ENCODE measurements around the gene CAB39.

Gene CAB39

DNA sequence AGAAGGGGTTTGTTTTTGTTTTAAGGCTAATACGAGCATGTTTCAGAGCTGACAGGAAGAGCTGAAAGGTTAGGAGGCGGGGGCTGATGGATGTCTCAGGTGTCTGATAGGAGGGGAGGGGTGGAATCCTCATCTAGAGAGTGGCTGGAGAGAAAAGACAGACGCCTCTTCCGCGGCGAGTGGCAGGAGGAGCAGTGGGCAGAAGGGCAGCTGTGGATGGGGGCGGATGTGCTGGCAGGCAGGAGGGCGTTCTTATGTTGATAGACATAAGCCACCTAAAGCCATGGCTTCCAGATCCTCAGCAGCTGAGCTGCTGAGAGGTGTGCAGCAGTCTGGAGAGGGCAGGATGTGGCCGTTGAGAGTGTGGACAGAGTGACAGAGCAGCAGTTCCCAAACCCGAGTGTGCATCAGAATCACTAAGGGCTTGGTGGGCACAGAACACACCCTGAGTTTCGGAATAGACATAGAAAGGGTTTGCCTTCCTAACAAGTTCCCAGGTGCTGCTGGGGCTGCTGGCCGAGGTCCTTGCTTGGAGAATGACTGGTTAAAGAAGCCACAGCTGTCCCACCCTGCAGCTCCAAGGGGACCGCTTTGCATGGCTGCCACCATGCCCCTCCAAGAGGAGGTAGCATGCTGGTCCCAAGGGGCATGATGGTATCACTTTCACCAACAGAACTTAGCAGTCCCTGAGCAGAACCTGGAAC, 149.1 kb downstream of the CAB39 start:
- peak; percentile 54 for DNase-seq (ENCODE audit: low spot score)

DNA sequence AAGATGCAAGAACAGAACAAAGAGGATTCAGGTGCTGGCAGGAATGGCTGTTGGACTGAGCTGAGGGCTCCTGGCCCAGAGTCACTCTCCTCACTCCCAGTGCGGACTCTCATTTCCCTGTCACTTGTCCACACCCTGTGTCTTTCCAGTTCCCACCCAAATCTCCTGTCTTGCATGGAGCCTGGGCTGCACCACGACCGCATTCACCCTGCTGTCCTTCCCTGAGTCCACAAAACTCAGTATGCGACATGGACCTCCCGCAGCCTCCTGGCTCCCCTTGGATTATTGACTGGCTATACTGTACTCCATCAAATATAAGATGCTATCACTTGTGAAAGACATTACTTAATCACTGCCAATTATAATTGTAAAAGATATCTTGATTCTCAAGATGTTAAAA, 149.7 kb downstream of the CAB39 start:
- no peak for DNase-seq (ENCODE audit: low spot score)

GRCh38 chr2:230863031-230863430, 150.4 kb downstream of the CAB39 start:
- DNase-seq (ENCODE audit: low spot score): no peak

DNA sequence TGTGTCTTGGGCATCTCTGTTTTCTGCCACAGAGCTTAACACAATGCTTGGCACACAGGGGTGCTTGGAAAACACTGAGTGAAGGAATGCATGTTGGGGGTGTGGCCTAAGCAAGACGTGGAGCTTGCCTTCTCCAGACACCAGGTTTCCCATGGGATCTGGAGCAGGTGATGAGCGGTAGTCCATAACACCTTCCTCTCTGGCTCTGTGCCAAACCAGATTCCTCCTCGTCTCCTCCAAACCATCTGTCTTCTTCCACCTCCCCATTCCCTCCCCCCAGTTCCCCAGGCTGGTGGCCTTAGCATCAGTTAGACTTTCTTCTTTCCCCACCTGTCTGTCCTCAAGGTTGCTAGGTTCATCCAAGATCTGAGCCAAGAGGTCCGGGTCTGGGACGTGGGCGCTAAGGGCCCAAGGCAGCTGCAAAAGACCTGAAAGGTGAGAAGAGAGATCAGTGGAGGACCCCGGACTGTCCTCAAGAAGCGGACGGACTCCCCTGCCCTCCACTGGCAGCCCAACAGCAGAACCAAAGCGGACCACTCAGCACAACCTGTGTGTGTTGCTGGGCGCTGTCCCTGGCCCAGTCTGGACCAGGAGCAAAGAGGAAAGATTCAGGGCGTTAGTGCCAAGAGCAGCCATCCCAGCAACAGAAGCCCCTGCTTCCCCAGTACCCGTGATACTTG, 150.9 kb downstream of the CAB39 start:
- peak; percentile 24 for DNase-seq (ENCODE audit: low spot score)

GRCh38 chr2:230864122-230864604, 151.5 kb downstream of the CAB39 start:
- DNase-seq (ENCODE audit: low spot score): no peak

- peak; percentile 74 for DNase-seq (ENCODE audit: low spot score)
Observed at GRCh38 chr2:230864605-230865306, 152.1 kb downstream of the CAB39 start, which contains the start of gene ITM2C. ITM2C (plus strand) TSS chr2:230864942; CDS start chr2:230865026, 84 bp downstream.

- no peak for DNase-seq (ENCODE audit: low spot score)
Observed at GRCh38 chr2:230865307-230865765, 152.7 kb downstream of the CAB39 start.

DNA sequence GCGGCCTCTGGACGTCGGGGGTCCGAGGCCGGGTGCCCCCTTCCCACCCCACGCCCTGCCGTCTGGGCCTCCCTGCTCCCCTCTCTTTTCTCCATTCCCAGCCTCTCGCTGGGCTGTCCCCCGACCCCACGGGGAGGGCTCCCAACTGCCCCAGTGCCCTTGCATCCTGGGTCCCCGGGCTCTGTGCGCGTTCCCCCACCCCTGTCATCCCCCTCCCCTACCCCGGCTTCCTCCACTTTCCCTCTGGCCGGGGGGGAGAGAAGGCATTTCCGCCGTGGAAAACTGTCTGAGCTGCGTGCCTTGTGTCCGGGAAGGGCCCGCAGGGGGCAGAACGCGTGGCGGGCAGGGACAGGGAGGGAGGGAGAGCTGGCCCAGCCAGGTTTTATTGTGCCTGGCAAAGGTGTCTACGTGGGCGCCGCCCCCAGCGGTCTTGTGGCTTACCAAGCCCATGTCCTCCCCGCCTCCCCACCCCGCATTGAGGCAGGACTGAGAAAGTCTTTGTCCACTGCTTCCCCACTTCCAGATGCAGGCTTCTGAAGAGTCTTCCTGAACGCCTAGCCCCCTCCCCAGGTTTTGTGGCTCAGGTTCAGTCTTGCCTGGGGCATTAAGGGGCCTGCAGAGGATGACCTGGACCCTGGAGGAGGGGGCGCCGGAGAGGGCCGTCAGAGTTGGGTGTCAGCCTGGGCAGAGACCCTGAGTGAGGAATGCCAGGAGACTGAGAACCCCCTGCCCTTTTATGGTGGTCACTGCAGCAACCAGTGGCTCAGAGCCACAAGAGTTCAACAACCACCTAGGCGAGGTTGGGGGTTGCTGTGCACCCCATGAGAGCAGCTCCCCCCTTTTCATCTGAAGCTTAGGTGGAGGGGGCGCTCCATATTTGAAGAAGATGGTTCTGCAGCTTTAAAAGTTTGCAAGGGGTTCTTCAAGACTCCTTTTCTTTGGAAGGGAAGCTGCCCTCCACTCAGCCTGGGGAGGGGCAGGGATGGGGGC, 153.4 kb downstream of the CAB39 start:
- peak; percentile 26 for DNase-seq (ENCODE audit: low spot score)

DNA sequence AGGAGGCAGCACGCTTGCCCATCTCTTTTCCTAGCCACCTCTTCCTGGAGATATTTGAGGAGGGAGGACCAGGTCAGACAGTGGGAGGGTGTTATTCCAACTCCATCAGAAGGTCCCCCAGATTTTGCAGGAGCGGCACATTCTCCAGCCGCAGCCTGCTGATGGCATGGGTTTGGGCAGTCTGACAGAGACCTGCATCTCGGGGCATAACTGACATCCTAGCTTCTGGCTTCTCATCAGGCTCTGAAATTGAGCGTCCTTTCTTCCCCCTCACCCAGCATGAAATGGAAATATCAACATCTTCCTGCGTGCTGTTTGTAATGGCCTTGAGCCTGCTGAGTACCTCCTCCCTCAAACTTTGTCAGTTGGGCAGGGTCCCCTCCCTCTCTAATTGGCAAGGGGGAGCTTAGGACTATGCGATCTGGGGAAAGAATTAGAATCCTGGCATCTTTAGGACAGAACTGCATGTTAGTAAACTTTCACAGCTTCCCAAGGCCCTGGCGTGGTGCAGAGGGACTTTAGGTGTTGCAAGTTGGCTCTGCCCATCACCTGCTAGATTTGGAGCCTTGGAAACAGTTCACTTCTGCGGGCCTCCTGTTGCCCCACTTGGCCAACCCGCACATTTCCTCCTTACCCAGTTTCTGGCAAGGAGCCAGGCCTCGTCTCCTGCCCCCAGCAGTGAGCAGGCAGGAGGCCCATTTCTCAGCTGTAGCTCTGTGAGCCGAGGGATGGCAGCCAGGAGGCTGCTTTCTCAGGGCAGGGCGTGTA, 154.3 kb downstream of the CAB39 start:
- DNase-seq (ENCODE audit: low spot score): no peak

GRCh38 chr2:230868161-230868946, 155.7 kb downstream of the CAB39 start:
- DNase-seq (ENCODE audit: low spot score): peak; percentile 48

- peak; percentile 26 for DNase-seq (ENCODE audit: low spot score)
Observed at GRCh38 chr2:230868947-230869913, 156.6 kb downstream of the CAB39 start.

GRCh38 chr2:230869914-230870543, 157.4 kb downstream of the CAB39 start:
- DNase-seq (ENCODE audit: low spot score): peak; percentile 18

Small RNA genes within 50 kb of the gene (small RNA-seq; reads per million reads assigned to genes)
- gene BANF1P3: 0.05 to 0.18 reads per million in 2 experiments
- gene RNU6-268P: 0 reads per million in 2 experiments

All from SK-N-DZ (cell line).